ENCODE results near the gene SETD3.

GRCh38 chr14:99425272-99425681, 55.4 kb downstream of the SETD3 start:
- TF ChIP-seq CTCF (IDR thresholded peaks at IDR 0.05) (no peak), POLR2A (IDR thresholded peaks at IDR 0.05) (no peak)
